ENCODE measurements around the gene OVOL3.

Gene OVOL3

DNA sequence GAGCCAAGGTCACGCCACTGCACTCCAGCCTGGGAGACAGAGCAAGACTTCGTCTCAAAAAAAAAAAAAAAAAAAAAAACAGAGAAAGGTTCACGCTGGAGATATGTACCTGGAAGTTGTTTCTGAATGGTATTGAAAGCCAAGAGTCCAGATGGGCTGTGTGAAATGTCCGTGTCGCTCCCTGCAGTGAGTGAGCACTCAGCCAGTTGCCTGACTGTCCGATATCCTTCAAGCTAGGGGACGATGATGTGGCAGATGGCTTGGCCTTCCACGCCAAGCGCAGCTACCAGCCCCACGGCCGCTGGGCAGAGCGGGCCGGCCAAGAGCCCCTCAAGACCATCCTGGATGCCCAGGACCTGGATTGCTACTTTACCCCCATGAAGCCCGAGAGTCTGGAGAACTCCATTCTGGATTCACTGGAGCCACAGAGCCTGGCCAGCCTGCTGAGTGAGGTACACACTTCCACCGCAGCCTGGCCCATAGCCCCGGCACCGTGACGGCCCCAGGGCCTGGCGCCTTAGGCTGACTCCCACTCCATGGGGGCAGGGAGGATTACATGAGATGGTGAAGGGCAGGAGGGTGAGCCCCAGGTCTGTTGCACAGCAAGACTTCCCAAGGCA, 11.7 kb upstream of the OVOL3 start:
- in situ Hi-C loops (cut with MboI; ENCODE audit: low sequenced_read_pairs), result no loop called here

DNA sequence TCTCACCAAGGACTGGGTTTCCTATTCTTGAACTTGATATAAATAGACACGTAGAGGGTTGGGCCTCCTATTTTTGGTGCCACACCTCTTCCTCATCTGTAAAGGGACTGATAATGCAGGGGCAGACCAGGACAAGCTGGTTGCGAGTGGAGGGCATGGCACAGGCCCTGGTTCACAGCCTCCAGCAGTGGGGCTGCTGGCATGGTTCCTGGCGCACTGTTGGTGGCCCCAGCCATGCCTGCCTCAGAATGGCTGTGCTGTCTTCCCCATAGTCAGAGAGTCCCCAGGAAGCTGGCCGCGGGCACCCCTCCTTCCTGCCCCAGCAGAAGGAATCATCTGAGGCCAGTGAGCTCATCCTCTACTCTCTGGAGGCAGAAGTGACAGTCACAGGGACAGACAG, 10.5 kb upstream of the OVOL3 start:
- in situ Hi-C loops (cut with MboI; ENCODE audit: low sequenced_read_pairs), result no loop called here

DNA sequence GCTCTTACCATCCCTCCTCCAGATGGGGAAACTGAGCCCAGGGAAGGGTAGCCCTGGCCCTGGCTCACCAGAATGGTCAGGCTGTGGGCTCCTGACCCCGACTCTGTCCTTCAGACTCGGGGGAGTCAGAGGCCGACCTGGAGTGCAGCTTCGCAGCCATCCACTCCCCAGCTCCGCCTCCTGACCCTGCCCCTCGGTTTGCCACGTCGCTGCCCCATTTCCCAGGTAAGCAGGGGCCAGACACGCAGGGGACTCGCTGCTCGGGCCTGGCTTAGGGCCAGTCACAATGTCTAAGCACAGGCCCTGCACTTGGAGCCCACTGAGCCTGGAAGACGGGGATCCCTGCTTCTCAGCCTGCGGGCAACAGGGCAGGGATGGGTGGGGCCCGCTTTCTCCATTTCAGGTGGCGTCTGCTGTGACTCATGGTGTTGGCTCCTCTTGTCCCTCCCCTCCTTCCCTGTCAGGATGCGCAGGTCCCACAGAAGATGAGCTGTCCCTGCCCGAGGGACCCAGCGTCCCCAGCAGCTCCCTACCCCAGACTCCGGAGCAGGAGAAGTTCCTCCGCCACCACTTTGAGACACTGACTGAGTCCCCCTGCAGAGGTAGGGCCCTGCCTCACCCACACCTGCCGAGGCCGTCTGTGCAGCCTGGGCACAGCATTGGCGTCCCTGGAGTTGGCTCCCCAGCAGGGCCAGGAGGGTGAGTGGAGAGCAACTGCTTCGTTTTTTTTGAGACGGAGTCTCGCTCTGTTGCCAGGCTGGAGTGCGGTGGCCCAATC, 9.2 kb upstream of the OVOL3 start:
- in situ Hi-C loops (cut with MboI; ENCODE audit: low sequenced_read_pairs), result no loop called here

DNA sequence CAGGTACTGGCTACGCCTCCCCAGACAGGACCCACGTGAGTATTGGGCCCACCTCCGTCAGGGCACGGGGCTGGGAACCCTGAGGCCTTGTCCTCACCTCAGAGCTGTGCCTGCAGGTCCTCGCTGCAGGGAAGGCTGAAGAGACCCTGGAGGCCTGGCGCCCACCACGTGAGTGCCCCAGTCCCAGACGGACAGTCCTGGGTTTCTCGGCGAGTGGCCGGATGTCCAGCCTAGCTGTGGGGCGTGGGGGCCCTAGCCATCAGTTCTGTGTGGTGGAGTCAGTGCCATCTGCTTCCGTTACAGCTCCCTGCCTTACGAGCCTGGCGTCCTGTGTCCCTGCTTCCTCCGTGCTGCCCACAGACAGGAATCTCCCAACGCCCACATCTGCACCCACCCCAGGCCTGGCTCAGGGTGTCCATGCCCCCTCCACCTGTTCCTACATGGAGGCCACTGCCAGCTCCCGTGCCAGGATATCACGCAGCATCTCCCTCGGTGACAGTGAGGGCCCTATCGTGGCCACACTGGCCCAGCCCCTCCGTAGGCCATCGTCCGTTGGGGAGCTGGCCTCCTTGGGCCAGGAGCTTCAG, 7.8 kb upstream of the OVOL3 start:
- in situ Hi-C loops (cut with MboI; ENCODE audit: low sequenced_read_pairs), result no loop called here

DNA sequence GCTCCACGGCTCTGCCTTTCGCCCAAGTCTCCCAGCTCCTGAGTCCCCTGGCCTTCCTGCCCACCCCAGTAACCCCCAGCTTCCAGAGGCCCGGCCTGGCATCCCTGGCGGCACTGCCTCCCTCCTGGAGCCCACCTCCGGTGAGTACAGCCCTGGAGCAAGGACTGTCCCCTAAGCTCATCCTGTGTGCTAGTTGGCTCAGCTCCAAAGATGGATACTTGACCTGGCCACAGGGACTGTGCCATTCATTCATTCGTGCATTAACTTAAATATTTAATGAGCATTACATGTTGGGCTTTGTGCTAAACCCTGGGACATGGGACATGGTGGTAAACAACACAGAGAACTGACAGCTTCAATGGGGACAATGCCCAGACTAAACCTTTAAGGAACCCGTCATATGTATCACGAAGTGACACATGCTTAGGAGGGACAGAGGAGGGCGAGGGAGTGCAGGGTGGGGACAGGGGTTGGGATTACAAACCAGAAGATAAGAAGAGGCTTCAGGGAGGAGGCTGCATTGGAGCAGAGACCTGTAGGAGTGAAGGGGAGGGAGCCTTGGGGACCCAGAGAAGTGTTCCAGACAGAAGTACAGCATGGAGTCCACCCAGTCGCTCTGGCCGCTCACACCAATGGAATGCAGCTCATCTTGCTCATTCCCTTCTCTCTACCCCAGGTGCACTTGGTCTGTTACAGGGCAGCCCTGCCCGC, 6.9 kb upstream of the OVOL3 start:
- in situ Hi-C loops (cut with MboI; ENCODE audit: low sequenced_read_pairs), result no loop called here

DNA sequence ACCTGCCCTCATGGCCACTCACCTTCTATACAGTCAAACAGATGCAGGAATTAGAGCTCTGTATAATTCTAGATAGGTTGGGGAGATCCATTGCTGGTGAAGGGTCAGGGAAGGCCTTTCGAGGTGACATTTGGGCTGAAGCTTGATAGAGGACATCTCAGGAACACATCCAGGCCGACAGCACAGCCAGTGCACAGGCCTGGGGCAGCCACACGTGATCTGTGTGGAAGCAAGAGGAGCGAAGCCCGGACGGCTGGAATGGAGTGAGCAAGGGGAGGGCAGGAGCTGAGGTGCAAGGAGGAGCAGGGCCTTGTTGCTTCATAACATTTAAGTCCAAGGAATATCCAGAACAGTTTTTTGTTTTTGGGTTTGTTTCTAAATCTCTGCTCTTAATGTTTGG, 4.5 kb upstream of the OVOL3 start:
- in situ Hi-C loops (cut with MboI; ENCODE audit: low sequenced_read_pairs), result no loop called here

DNA sequence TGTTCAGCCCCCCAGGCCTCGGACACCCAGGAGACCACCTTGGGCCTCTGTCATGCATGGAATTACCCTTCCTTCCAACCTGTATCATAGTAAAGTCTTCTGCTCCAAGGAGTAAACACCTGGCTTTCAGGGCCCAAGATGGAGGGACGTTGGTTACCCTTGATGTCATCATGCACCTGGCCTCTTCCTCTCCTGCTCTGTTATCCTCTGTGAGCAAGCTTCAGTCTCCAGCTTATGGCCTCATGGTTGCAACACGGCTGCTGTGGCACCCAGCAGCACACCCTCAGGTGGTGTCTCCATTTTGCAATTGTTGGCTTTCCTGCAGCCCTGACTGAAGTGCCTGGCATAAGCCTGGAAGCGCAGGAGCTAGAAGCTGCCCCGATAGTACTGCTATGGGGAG, 4.0 kb upstream of the OVOL3 start:
- in situ Hi-C loops (cut with MboI; ENCODE audit: low sequenced_read_pairs), result no loop called here

DNA sequence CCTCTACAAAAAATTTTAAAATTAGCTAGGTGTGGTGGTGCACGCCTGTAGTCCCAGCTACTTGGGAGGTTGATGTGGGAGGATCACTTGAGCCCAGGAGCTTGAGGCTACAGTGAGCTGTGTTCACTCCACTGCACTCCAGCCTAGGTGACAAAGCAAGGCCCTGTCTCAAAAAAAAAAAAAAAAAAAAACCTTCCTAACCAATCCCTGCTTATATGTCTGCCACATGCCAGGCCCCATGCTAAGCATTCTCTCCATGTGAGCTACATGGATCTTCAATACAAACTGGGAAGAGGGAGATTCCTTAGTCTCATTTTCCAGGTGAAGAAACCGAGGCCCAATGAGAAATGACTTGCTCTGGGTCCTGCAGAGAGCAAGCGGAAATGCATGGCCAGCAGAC, 2.3 kb upstream of the OVOL3 start:
- in situ Hi-C loops (cut with MboI; ENCODE audit: low sequenced_read_pairs), result no loop called here

DNA sequence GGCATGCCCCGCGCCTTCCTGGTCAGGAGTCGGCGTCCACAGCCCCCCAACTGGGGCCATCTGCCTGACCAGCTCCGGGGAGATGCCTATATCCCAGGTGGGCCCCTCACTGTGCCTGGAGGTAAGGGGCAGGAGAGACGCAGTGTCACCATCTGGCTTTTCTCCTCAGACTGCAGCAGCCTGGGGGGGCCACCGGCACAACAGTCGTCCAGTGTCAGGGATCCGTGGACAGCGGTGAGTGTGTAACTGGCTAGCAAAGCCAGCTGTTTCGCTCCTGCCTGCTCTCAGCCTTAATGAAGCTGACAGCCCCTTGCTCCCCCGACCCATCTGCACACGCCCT, 227 bp downstream of the OVOL3 start:
- in situ Hi-C loops (cut with MboI; ENCODE audit: low sequenced_read_pairs), result no loop called here

DNA sequence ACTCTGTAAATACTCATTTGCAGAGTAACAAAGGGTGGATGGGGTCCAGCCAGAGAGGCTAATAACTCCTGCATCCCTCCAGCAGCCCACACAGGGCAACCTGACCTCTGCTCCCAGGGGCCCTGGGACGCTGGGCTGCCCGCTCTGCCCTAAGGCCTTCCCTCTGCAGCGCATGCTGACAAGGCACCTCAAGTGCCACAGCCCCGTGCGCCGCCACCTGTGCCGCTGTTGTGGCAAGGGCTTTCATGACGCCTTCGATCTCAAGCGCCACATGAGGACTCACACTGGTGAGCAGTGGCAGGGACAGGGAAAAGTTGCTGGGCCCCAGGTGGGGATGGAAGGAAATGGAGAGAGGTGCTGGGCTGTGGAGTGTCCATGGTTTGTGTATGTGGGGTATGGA, 1.7 kb downstream of the OVOL3 start:
- in situ Hi-C loops (cut with MboI; ENCODE audit: low sequenced_read_pairs), result no loop called here

DNA sequence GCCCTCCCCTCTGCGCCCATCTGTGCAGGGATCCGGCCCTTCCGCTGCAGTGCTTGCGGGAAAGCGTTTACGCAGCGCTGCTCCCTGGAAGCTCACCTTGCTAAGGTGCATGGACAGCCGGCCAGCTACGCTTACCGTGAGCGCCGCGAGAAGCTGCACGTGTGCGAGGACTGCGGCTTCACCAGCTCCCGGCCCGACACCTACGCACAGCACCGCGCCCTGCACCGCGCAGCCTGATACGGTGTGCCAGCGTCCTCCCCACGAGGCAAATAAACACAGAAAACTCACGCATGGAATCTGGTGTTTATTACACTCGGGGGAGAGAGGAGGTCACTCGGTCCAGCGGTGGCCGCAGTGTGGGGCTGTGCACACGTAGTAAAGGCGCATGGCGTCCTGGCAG, 2.5 kb downstream of the OVOL3 start:
- in situ Hi-C loops (cut with MboI; ENCODE audit: low sequenced_read_pairs), result no loop called here

DNA sequence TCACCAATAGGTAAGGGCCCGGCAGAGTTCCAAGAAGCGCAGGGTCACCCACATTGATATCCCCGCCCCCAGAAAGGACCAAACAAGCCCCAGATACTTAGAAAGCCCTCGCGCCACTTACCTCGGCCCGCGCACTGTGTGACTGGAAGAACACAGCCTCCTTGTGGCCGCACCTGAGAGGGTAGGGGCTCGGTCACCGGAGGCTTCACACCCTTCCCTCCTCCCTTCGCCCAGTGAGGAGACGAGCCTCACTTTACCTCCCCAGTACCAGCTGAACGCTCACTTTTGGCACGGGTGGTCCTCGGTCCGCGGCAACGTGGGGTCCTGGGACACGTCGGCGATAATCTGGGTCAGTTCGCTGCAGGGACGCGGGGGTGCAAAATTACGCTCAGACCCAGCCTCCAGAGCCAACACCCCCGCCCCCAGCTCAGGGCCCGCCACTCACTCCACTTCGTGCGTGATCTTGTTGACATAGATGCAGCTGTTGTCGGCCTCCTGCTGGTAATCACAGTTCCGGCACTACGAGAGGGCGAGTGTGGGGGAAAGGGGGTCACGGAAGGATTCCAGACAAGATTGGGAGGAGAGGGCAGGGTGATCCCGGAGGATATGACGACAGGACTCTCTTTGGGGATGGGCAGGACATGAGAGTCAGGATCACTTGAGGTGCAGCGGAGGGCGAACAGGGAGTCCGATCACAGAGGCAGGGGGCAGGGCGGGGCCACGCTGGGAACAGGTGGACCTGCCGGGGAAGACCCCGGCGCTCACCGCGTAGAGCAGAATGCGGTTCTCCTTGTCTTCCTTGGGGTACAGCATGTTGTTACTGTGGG, 3.2 kb downstream of the OVOL3 start:
- in situ Hi-C loops (cut with MboI; ENCODE audit: low sequenced_read_pairs), result no loop called here

DNA sequence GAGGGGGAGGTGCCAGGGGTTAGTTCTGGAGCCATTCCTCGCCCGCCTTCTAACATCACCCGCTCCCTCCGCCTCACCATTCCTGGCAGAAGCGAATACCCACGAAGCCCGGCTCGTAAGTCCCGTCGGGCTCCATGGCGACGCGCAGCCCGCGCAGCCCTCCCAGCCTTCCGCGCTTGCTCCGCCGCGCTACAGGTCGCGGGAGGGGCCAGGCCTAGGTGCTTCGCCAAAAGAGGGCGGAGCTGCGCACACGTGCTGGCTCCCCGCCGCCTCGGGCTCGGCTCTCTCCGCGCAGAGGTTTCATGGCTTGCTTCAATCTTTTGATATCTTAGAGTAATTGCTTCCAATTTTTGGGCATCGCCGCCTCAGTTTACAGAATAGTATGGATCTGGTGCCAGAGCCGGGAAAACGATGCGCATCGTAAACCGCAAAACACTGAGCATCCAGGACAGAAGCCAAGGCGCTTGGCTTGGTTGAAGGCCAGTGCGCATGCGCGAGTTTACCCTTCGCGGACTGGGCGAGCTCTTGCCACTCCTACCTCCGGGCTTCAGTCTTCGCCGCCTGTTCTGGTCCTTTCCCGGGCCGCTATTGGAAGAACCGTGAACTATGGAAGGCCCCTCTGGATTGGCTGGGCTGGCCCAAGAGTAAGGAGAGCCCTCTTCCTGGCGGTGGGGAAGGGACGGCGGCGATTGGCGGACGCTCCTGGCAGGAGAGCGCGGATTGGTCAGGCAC, 3.9 kb downstream of the OVOL3 start, which contains the start of gene POLR2I:
Gene POLR2I, minus strand, starts transcription at position 155 of the 732 bp plus-strand sequence. Its CDS starts 19 bp downstream, at position 136.
- in situ Hi-C loops (cut with MboI; ENCODE audit: low sequenced_read_pairs), result no loop called here

DNA sequence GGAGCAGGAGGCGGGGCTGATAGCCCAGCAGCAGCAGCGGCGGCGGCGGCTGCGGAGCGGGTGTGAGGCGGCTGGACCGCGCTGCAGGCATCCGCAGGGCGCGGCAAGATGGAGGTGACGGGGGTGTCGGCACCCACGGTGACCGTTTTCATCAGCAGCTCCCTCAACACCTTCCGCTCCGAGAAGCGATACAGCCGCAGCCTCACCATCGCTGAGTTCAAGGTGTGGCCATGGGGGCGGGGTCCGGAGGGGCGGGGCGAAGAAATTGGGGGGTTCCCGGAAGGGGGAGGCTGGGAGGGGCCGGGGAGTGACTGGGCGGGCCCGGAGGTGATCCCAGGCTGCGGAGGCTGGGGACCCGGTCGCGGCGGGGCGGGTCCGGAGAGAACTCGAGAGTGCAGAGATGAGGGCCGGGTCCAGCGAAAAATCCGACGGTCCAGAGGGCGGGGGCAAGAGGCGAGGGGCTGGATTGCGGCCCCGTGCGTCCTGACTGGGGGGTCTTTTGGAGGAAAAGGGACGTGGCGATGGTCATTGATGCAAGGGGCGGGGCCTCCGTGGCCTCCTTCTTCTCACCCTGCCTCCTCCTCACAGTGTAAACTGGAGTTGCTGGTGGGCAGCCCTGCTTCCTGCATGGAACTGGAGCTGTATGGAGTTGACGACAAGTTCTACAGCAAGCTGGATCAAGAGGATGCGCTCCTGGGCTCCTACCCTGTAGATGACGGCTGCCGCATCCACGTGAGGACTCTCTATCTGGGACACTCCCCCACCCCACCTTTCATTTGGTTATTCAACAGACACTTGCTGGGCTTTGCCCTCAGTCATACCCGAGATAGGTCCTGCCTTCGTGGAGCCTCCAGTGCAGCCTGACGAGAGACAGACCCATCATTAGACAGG, 4.8 kb downstream of the OVOL3 start, which contains the start of gene TBCB:
Gene TBCB, plus strand, starts transcription at position 16 of the 891 bp plus-strand sequence. Its CDS starts 93 bp downstream, at position 109.
- in situ Hi-C loops (cut with MboI; ENCODE audit: low sequenced_read_pairs), result no loop called here

DNA sequence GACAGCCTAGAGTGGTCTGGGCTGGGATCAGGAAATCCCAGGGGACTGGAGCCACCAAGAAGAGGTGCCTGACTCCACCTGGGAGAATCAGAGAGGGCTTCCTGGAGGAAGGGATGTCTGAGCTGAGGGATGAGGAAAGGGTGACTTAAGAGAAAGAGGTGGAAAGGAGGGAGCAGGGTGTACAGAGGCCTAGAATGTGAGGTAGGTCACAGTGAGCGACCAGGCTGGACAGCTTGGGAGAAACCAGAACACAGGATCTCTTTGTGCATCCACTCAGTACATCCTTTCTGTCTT, 5.3 kb downstream of the OVOL3 start:
- in situ Hi-C loops (cut with MboI; ENCODE audit: low sequenced_read_pairs), result no loop called here

DNA sequence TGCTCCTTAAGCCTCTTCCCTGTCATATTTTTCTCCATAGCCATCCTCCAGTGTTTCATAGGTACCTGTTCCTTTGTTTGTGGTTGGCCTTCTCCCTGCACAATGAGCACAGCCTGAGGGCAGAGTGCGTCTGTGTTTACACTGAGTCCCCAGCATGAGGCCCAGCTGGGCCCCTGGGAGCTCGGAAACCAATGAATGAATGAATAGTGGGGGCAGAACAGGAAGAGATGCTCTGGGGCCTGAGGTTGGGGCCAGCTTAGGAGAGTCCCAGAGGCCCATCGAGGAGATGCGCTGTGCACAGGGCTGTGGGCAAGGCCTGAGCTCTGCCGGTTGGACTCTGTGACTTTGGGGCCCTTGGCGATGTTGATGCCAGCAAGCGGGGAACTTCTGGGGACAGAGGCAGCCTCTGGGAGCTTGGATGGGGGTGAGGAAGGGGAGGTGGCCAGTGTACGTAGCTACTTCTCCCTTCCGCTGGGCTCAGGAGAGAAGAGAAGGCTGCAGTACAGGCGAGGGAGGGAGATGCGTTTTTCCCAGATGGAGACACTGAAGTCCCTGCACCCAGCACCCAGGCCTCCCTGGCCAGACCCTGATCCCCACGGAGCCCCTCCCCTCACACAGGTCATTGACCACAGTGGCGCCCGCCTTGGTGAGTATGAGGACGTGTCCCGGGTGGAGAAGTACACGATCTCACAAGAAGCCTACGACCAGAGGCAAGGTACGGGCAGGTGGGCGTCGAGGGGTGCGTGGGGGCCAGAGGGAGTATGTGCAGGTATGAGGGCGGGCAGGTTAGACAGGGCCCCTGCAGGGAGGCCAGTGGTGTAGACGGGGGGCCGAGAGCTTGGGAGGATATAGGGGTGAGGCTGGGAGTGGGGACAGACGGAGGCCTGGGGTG, 9.4 kb downstream of the OVOL3 start:
- in situ Hi-C loops (cut with MboI; ENCODE audit: low sequenced_read_pairs), result no loop called here

DNA sequence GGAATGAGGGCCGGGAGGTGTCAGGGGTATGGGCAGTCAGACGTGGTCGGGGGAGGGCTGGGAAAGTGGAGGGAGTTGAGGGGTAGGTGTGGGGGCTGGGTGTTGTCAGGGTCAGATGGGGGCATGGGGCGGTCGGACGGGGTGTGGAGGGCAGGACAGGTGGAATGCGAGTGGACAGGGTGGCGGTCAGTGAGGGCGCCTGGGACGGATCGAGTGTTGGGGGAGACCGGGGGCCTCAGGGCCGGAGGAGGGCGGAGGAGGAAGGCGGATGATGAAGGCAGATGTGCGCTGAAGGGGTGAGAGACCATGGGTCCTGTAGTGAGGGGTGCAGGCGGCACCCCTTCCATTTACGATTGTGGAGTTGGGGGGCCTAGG, 10.0 kb downstream of the OVOL3 start:
- in situ Hi-C loops (cut with MboI; ENCODE audit: low sequenced_read_pairs), result no loop called here

DNA sequence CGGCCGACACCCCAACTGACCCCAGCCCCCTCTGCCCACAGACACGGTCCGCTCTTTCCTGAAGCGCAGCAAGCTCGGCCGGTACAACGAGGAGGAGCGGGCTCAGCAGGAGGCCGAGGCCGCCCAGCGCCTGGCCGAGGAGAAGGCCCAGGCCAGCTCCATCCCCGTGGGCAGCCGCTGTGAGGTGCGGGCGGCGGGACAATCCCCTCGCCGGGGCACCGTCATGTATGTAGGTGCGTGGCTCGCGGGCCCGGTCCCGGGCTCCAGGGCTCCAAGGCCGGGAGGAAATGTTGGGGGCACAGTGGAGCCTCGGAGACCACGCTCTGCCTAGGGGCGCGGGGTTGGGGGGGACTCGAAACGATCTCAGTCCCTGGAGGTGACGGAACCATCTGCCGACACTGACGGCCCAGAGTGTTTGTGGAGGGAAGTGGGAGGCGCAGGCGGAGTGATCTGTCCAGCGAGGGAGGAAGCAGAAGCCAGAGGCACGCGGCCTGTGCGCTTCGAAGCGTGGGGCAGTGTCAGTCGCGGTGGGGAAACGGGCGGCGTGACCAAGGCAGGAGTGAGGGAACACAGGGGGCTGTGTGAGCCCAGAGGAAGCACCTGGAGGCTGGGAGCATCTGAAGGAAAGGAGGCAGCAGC, 10.7 kb downstream of the OVOL3 start:
- in situ Hi-C loops (cut with MboI; ENCODE audit: low sequenced_read_pairs), result no loop called here

Data from HL-60/S4 (cell line).